Testis (tissue), 2 donors: Measurements from ENCODE around the gene GABRB3.

ENCODE experiments used
- CTCF ChIP-seq, 3 experiments: fragments of 450-650 bp in 2 of 3; fragments of 200-600 bp in 1 of 3; sonication (generic) in 1 of 3; IDR thresholded peaks; one replicate each; pipeline ENCODE4 v1.5.1; 2016 to 2019; ENCODE audit warnings: antibody characterized with exemption in 3 of 3, mild to moderate bottlenecking in 2 of 3, moderate library complexity in 1 of 3
- POLR2A ChIP-seq: fragments of 450-650 bp; IDR thresholded peaks from one replicate; pipeline ENCODE4 v1.6.1; 2017; ENCODE audit warnings: antibody characterized with exemption, mild to moderate bottlenecking, moderate library complexity

- TF ChIP-seq CTCF (IDR thresholded peaks at IDR 0.05) (no peak), POLR2A (no peak)
Observed at GRCh38 chr15:26712335-26712734, 60.5 kb downstream of the GABRB3 start.
